Stimulated activated CD4-positive, alpha-beta T cell treated with anti-CD3 and anti-CD28 coated beads, Interleukin-1b, Interleukin-23, amount 100 ng/mL, for 1 hour (primary cell): Measurements from ENCODE around the gene RIT2.

ENCODE experiments used
- DNase-seq, 2 donors: peaks; one replicate each; pipeline ENCODE4 v3.0.0-alpha.2; 2020; ENCODE audit warnings: low read depth in 2 of 2

The RIT2 gene

GRCh38 chr18:43081396-43081795 is 34.1 kb downstream of the RIT2 start:
- DNase-seq: no peak

- no peak for DNase-seq
These were observed 34.8 kb downstream of the RIT2 start for GRCh38 chr18:43080671-43081070.

DNA sequence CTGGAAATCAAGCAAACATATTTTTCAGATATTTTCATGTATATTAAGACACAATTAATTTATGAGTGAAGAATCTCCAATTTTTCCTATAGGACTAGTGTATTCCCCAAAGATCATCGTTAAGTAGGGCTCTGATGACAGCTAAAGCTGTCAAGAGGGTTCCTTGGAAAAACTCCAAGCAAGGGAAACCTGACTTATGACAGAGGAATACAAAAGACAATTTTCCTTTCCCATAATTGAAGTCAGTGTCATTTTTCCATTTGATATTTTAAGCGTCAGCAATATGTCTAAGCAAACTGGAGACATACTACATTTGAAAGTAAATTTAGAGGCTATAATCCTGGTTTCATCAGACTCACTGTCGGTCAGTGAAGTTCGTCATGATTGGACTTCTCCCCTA is 36.1 kb downstream of the RIT2 start:
- DNase-seq: no peak

- DNase-seq: no peak
These were observed 36.9 kb downstream of the RIT2 start for GRCh38 chr18:43078478-43079092.

DNA sequence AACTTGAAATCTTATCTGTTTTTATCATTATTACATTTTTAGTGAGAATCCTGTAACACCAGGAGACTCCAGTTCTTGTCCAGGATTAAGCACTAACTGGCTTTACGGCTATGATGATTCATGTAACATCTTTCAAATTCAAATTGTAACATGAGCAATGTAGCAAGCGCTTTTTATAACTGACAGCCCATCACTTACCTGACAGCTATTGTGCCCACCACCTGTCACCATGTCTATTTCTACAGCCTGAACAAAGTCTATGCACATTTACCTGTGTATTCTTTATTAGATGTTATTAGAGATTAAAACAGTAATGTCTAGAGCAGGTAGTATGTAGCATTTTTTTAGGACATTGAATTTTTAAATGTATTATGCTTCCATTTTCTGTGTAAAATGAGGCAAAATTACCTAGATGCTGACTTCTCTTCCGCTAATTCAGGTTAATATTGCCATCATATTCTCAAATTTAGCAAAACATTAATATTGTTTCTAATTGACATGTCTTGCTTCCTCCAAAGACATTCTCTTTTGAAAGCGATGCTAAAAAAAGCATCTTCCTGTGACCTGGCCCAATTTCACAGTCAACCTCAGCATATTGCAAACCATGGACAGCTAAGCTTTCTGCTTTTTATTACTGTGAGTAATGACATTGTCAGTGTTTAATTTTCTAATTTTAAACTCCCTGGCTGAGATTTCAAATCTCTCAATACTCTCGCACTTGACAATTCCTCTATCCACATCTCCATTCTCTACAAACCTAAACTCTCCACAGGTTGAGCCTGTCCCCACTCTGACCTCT is 37.8 kb downstream of the RIT2 start:
- DNase-seq: no peak

DNA sequence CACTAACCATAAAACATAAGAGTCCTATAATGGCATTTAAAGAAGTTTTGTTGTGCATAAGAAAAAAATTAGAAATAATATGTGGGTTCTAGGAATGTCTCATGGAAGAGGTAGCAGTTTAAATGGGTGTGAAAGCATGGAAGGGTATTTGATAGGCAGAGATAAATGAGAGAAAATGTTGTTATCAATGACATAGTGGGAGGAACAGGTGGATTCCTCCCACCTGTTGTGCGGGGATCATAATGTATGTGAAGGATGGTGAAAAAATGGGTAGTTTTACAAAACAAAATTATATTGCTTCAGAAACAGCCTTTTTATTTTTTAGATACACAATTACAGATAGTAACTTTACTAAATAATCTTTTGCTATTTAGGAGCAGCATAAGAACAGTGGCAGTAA is 41.7 kb downstream of the RIT2 start:
- DNase-seq: no peak

DNA sequence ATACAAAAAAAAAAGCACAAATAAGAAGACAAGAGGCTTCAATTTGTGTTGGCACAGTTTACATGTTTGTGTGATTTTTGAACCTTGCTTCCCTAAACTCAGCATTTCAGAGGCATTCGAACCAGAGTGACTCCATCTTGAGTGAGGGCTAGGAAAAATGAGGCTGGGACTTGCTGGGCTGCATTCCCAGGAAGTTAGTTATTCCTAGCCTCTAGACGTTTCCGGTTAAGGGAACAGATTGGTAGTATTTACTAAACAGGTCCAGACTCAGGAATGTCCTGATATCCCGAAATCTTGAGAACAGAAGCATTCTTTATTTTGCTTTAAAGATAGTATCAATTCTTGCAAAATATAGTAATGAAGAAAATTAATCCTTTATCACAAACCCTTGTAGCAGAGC is 46.7 kb downstream of the RIT2 start:
- no peak for DNase-seq

GRCh38 chr18:43067570-43067969 is 47.9 kb downstream of the RIT2 start:
- no peak for DNase-seq

GRCh38 chr18:43061816-43062215 is 53.7 kb downstream of the RIT2 start:
- DNase-seq: no peak

DNA sequence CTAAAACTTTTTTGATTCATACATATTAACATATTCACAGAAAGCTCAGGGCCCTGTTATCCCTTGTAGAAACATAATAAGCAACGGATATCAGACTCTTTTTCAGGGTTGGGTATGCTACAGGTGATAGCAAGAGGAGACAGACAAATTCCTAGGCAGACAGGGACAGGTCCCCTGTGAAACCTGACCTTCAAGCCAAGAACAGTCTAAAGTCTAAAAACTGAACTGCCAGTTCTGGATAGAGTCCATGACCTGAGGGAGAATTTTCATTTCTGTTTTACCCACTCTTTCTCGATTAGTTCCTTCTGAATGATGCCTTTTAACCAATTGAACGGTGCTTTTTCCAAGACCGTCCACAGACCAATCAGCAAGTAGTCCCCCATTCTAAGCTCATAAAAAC is 54.2 kb downstream of the RIT2 start:
- no peak for DNase-seq

DNA sequence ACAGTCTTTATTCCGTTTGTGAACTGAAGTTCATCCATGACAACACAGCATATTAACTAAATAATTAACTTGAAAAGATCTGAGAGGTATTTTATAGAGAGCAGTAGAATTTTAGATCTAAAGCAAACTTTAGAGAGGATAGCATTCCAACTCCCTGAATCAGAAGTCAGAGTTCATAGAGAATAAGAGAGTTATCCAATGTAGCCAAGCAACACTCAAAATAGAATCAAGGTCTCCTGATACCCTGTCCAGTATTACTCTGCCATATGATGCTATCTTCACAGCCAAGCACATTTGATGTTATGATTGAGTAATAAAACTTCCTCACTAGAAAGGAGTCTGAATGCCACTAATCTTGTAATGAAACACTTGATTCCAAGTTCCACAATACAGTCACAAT is 55.5 kb downstream of the RIT2 start:
- no peak for DNase-seq

GRCh38 chr18:43054815-43055519 is 60.5 kb downstream of the RIT2 start:
- no peak for DNase-seq

GRCh38 chr18:43049021-43049420 is 66.5 kb downstream of the RIT2 start:
- no peak for DNase-seq

DNA sequence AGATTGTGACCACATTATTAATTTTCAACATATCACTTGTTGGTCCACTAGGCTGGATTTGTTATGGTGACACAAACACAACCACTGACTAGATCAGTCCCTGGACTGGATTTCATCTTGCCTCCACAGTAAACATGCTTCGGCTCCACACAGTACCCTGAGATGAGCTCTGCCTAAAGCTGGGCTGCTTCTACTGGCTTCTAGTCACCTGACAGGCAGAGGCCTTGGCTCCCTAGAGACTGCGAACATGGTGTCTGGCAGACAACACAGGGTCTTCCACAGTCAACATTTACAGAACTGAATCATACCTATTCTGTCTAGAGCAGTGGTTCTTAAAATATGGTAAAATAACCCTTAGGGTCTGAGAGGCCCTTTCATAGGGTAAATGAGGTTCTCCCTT is 69.2 kb downstream of the RIT2 start:
- DNase-seq: no peak

DNA sequence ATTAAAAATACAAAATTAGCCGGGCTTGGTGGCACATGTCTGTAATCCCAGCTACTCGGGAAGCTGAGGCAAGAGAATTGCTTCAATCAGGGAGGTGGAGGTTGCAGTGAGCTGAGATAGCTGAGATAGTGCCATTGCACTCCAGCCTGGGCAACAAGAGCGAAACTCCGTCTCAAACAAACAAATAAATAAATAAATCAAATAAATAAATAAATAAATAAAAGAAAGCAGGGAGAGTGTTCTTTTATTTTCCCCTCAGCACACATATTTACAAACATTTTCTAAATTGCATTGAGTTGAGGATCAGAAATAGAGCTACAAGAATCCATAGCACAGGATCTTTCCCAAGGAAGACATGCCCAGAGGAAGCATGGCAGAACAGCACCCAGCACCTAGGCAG is 71.9 kb downstream of the RIT2 start:
- DNase-seq: no peak

- no peak for DNase-seq
These were observed 75.2 kb downstream of the RIT2 start for GRCh38 chr18:43040281-43040680.

GRCh38 chr18:43034683-43035500 is 80.6 kb downstream of the RIT2 start:
- DNase-seq: no peak

- DNase-seq: no peak
These were observed 84.3 kb downstream of the RIT2 start for GRCh38 chr18:43031169-43031568.

GRCh38 chr18:43029414-43029813 is 86.1 kb downstream of the RIT2 start:
- DNase-seq: no peak

DNA sequence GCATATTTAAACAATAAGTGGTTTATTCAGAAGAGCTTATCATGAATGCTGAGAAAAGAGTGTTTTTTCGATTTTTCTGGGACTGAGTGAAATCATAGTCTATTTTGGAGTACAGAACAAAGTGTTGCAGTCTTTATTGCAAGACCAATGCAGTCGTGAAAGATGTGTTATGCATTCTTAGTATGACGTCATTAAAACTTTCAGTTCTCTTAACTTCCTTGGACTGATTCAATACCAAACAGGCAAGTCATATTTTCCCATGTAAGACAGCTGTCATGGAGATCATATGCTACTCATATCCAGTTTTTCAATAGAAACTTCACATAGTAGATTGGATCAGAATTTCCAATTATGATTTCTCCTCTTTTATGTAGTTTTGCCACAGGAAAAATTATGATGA is 92.6 kb downstream of the RIT2 start:
- no peak for DNase-seq

- DNase-seq: no peak
These were observed 97.9 kb downstream of the RIT2 start for GRCh38 chr18:43017622-43018021.

GRCh38 chr18:43013486-43013885 is 102.0 kb downstream of the RIT2 start:
- no peak for DNase-seq
